ENCODE results near the gene KCNH1.

DNA sequence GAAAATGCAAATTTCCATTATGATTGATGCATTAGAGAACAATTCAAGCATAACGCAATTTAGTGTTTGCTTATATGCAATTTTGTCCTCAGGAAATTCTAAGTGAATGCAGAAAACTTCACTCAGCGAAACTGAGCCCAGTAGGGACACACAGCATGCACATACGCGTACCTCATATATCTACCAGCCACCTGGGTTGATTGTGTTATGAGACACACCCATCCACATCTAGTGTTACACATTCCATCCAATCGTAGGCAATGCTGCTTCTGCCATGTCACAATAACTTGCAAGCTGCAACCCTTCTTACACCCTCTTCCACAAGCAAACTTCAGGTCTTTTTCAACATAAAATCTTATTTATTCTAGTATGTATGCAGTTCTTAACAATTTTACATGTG, 492.4 kb downstream of the KCNH1 start:
- TF ChIP-seq, protein P1, sequence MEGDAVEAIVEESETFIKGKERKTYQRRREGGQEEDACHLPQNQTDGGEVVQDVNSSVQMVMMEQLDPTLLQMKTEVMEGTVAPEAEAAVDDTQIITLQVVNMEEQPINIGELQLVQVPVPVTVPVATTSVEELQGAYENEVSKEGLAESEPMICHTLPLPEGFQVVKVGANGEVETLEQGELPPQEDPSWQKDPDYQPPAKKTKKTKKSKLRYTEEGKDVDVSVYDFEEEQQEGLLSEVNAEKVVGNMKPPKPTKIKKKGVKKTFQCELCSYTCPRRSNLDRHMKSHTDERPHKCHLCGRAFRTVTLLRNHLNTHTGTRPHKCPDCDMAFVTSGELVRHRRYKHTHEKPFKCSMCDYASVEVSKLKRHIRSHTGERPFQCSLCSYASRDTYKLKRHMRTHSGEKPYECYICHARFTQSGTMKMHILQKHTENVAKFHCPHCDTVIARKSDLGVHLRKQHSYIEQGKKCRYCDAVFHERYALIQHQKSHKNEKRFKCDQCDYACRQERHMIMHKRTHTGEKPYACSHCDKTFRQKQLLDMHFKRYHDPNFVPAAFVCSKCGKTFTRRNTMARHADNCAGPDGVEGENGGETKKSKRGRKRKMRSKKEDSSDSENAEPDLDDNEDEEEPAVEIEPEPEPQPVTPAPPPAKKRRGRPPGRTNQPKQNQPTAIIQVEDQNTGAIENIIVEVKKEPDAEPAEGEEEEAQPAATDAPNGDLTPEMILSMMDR (IDR thresholded peaks at IDR 0.05 in 4 of 5, conservative IDR thresholded peaks at IDR 0.05 in 1 of 5) = no peak
- TF ChIP-seq POLR2A (IDR thresholded peaks at IDR 0.05) = no peak
